Measurements from ENCODE around the gene NUDT4.
"Not testable (repeated sequence)": the region's sequence is repeated elsewhere in the genome, so short reads cannot be mapped to it uniquely, and the experiment has no call there.

Gene NUDT4

DNA sequence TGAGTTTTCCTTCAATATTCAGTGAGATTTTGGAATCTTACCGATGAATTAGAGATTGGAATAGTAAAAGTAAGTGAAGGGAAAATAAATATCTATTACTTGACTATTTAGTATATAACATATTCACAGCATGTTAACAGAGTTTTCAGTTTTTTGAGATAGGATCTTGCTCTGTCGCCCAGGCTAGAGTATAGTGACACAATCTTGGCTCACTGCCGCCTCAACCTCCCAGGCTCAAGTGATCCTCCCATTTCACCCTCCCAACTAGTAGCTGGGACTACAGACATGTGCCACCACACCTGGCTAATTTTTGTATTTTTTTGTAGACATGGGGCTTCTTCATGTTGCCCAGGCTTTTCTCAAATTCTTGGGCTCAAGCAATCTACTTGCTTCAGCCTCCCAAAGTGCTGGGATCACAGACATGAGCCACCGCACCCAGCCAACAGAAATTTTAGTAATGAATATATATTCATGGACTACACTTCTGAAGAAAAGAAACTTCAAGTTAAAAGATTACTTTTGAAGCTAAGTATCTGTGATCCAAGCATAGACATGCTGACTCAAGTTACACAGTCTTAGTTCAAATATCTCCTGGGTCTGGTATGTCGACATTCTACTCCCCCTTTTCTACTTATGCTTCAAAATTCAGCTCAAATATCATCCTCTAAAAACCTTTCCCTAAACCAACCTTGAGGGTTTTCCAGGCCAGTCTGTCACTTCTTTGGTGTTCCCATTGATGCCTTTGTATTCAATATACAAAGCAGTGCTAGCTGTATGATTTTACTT, 50.2 kb downstream of the NUDT4 start:
- DNase-seq (ENCODE audit: low read depth), result no peak

DNA sequence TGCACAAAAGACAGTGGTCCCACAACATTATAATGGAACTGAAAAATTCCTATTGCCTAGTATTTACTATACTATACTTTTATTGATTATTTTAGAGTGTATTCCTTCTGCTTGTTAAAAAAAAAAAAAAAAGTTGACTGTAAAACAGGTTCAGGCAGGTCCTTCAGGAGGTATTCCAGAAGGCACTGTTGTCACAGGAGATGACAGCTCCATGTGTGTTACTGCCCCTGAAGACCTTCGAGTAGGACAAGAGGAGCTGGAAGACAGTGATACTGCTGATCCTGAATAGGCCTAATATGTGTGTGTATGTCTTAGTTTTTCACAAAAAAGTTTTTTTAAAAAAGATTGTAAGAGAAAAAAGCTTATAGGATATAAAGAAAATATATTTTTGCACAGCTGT, 51.7 kb downstream of the NUDT4 start:
- no peak for DNase-seq (ENCODE audit: low read depth)

DNA sequence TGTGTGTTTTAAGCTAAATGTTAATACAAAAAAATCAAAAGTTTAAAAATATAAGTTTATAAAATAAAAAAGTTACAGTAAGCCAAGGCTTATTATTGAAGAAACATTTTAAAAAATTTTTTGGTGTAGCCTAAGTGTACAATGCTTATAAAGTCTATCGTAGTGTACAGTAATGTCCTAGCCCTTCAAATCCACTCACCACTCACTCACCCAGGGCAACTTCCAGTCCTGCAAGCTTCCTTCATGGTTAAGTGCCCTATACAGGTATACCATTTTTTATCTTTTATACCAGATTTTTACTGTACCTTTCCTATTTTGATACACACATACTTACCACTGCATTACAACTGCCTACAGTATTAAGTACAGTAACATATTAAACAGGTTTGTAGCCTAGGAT, 52.1 kb downstream of the NUDT4 start:
- DNase-seq (ENCODE audit: low read depth), result no peak

DNA sequence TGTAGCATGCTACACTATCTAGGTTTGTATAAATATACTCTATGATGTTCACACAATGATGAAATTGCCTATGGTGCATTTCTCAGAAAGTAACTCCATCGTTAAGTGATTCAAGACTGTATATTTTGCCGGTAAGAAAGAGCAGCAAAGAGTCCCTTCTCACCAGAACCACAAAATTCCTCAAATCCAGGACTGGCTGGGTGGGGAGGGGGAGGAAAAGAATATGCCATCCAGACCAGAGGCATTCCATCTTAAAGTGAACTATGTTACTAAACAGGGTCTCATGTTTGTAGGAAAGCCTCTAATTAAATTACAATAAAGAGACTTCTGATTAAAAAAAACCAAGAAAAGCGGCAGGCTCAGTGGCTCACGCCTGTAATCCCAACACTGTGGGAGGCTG, 52.6 kb downstream of the NUDT4 start:
- no peak for DNase-seq (ENCODE audit: low read depth)

GRCh38 chr12:93432031-93432430, 54.3 kb downstream of the NUDT4 start:
- DNase-seq (ENCODE audit: low read depth), result not testable (repeated sequence)

GRCh38 chr12:93434256-93434865, 56.6 kb downstream of the NUDT4 start:
- no peak for DNase-seq (ENCODE audit: low read depth)

- DNase-seq (ENCODE audit: low read depth), result no peak
Observed at GRCh38 chr12:93438266-93439050, 60.7 kb downstream of the NUDT4 start.

DNA sequence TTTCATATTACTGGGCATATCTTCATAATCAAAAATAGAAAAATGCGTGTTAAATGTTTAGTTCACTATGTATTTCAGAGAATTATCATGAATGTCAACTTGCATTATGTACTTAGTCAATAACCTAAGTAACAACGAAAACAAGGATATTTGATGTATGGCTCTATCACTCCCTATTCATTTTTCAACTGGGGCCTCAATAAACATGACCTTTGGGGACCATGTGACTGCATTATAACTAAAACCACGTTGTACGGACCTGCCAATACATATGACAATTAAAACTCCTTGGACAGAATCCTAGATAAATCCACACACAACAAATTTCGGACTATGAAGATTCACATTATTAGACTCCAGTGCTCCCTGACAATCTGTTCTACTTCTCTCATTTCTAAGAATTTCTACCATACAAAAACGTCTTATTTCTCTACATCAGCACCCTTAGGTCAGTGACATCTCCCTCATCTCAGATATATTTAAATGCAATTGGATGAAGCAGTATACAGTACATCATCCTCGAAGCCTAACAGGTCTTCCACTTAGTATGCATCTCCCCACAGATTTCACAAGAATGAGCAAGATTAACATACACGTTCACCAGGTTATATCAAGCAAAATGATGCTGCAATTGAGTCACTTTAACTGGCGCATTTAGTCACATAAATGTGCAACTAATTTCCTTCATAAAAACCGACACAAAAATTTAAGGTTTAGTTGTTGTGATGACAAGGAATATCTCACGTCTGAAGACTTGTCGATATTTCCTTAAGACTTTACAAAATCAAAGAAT, 62.5 kb downstream of the NUDT4 start:
- DNase-seq (ENCODE audit: low read depth), result no peak

GRCh38 chr12:93441081-93441616, 63.4 kb downstream of the NUDT4 start:
- DNase-seq (ENCODE audit: low read depth), result peak; percentile 17

- peak; percentile 93 for DNase-seq (ENCODE audit: low read depth)
Observed at GRCh38 chr12:93441617-93442410, 64.1 kb downstream of the NUDT4 start, which contains the start of gene UBE2N. Gene UBE2N (minus strand): TSS chr12:93441947. CDS start chr12:93441884, 63 bp downstream.

GRCh38 chr12:93442411-93443340, 65.0 kb downstream of the NUDT4 start:
- no peak for DNase-seq (ENCODE audit: low read depth)

DNA sequence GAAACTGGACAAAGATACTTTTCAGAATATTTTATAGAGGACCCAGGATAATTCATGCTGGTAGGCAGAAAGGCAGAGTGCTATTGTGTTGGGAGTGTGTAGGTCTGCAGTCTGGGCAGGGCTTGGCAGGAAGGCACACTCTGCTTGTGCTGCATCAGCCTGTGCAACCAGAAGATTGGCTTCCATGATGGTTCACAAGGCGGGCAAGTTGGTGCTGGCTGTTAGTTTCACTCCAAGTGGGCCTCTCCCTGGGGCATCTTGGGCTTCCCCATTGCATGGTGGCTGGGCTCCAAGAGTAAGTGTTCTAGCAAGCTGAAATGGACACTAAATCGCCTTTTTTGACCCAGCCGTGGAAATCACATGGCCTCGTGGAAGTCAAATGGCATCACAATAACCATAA, 65.9 kb downstream of the NUDT4 start:
- no peak for DNase-seq (ENCODE audit: low read depth)

DNA sequence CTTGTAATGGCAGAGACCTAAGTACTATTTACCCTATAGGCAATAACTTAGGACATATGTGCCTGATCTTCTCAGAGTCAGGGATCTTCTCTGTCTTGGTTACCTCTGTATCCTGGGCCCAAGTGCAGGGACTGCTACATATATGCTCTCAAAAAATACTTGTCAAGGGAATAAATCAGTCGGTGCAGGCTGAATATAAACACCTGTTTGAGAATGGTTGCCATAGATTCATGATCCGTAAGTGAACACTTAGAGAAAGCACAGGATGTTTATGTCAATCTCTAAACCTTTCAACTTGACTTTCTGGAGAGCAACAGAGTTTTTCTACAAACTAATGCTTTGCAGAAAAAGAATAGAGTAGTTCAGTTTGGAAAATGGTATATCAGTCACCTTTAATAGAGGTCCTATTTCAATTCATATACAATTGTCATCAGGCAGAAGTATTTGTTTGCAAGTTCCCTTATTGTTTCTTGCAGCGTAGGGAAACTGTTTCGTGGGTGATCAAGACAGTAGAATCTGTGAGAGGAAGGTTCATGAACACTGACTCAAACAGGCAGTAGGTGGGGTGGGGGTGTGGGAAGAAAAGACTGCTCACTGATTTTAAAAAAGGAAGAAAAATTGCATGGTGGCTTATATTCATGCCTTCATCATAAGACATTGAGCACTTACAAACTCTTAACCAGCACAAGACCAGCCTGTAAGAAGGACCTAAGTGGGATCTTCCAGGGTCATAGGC, 70.0 kb downstream of the NUDT4 start:
- DNase-seq (ENCODE audit: low read depth), result no peak

DNA sequence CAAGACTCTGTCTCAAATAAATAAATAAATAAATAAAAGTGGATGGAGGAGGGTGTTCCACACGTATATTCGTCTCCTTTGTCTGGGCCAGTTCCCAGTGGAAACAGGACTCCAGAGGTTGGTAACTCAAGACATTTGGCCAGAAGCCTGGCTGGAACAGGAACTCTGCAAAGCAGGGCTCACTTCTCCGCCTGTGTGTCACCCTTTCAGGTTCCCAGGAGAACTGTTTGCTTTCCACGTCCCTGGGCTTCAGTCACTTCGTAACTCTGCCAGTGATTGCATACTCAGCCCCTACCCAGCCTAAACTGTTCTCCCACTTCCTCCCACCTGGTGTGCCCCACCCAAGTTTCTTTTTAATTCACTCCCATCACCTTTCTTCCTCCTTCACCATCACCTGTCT, 71.1 kb downstream of the NUDT4 start:
- DNase-seq (ENCODE audit: low read depth), result no peak

- DNase-seq (ENCODE audit: low read depth), result no peak
Observed at GRCh38 chr12:93449277-93449676, 71.6 kb downstream of the NUDT4 start.

DNA sequence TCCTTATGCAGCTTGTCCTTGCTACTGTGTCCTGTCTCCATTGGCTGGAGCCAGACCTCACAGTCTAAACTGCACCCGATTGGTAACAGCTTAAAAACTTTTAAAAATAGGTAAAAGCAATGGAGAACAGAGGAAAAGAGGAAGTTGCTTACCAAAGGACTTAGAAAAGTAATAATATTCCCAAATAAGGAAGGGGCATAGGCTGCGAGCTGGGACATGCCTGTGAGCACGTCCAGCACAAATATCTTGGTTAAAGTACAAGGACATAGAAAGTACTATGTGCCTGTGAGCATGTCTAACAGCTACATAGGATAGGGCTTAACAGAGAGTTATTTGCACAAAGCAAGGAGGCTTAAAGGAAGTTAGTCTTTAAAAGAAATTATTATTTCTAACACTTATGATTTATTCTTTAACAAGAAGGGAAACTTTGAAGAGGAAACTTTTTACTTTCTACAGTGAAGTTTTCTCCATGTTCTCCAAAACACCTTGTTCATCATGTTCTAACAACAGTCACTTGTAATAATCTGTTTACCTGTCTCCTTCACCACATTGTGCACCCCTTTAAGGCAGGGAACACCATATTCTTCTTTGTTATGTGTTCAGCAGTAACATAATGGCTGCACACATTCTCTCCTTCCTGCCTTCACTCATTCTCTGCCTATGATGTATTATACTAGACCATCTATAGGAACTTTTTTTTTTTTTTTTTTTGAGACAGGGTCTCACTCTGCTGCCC, 73.9 kb downstream of the NUDT4 start:
- DNase-seq (ENCODE audit: low read depth), result no peak

- DNase-seq (ENCODE audit: low read depth), result no peak
Observed at GRCh38 chr12:93453633-93454032, 75.9 kb downstream of the NUDT4 start.

GRCh38 chr12:93456077-93456476, 78.4 kb downstream of the NUDT4 start:
- DNase-seq (ENCODE audit: low read depth), result no peak

Measured in activated T-cell treated with anti-CD3 and anti-CD28 coated beads for 1 hour (primary cell).